Esophagus (tissue), 2 donors: Measurements from ENCODE around the gene ZNF669. TPM values are rescaled to one million over a fixed set of nuclear protein-coding genes. Genes with fewer than 3 reads are reported as not detected.

Source experiments
- H3K27ac ChIP-seq, 2 donors: one replicate each; pipeline ENCODE4 v1.5.1; 2013; ENCODE audit warnings: low read depth in 2 of 2, mild to moderate bottlenecking in 2 of 2, inconsistent platforms in 1 of 2, low read length in 1 of 2, moderate library complexity in 1 of 2
- H3K27me3 ChIP-seq, 2 donors: one replicate each; pipeline ENCODE4 v1.6.1; 2013; ENCODE audit warnings: low read length in 2 of 2, control low read depth in 1 of 2, mild to moderate bottlenecking in 1 of 2; ENCODE audit not compliant: insufficient read depth in 2 of 2, control insufficient read depth in 1 of 2
- H3K36me3 ChIP-seq, 2 donors: one replicate each; pipeline ENCODE4 v1.6.1; 2013; ENCODE audit warnings: low read length in 1 of 2; ENCODE audit not compliant: control insufficient read depth in 2 of 2, insufficient read depth in 2 of 2
- H3K4me1 ChIP-seq, 2 donors: one replicate each; pipeline ENCODE4 v1.6.1; 2013; ENCODE audit warnings: low read length in 1 of 2; ENCODE audit not compliant: control insufficient read depth in 2 of 2, insufficient read depth in 2 of 2
- H3K4me3 ChIP-seq, 2 donors: one replicate each; pipeline ENCODE4 v1.5.1; 2013; ENCODE audit warnings: low read length in 2 of 2, mild to moderate bottlenecking in 2 of 2, low read depth in 1 of 2, moderate library complexity in 1 of 2
- H3K9me3 ChIP-seq, 2 donors: one replicate each; pipeline ENCODE4 v1.6.1; 2013; ENCODE audit warnings: mild to moderate bottlenecking in 2 of 2, low read depth in 1 of 2, low read length in 1 of 2, moderate library complexity in 1 of 2; ENCODE audit not compliant: control insufficient read depth in 2 of 2, insufficient read depth in 1 of 2
- WGBS, 2 donors: extraction: QIAGEN DNeasy Blood & Tissue Kit; methylation state at CpG; one replicate each; pipeline ENCODE4 v1.1.7; 2013; 5-methylcytosine and 5-hydroxymethylcytosine counted together
- polyA plus RNA-seq, 2 donors: library from polyadenylated mRNA; stranded (reverse); fragments of 200-250 nt; gene quantifications; one replicate each; pipeline ENCODE4 v1.2.3, GENCODE V29; 2013
- donor health status: healthy with polysubstance abuse.
- donor health status: Bipolar disorder and iron deficiency.

The ZNF669 gene
- polyA plus RNA-seq, 2 donors: 1.7 to 2.0 TPM

DNA sequence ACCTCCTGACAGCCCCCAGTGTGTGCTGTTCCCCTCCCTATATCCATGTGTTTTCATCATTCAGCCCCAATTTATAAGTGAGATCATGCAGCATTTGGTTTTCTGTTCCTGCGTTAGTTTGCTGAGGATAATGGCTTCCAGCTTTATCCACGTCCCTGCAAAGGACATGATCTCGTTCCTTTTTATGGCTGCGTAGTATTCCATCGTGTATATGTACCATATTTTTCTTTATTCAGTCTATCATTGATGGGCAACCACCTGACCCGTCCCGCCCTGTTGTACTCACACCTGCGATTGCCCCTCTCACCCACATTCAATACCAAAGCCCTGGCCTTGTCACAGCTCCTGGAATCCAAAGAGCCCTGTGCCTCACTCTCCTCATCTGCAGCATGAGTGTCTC is 19.4 kb downstream of the ZNF669 start:
- 95% methylated on average over 8 of the region's 8 CpGs for WGBS, 2 donors
- Histone ChIP-seq H3K4me3 (no peak overlapping the region), H3K27ac (no peak overlapping the region), H3K9me3 (peaks cover 0 to 2% of the 10 kb centered on the region in 2 donors), H3K4me1 (no peaks in the 10 kb centered on the region), H3K36me3 (no peaks in the 10 kb centered on the region), H3K27me3 (no peaks in the 10 kb centered on the region)

DNA sequence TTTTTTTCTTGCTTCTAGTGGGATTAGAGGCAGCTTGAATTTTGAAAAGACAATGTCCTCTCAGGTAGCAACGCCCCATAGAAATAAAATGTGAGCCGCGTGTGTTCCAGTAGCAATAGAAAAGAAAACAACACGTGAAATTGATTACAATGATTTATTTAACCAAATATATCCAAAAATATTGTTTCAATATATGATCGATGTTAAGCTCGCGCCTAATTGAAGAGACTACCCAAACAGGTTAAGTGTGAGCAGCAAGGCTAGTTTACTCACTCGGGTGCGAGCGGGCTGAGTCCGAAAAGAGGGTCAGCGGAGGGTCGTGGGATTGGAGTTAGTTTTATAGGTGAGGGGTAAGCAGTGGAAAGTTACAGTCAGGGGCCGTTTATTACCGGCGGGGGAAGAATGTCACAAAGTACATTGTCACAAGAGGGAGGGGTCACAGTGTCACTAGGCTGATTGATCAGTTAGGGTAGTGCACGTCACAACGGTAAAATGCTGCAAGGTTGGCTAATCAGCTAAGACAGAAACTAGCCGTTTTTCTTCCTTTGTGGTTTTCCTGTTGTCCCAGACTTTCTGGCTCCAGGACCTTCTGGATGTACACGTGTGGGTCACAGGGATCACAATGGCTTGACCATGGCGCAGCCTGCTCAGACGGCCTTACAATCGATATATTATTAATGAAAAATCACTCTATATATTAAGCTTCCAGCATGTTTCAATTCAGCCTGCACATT is 24.8 kb downstream of the ZNF669 start:
- Histone ChIP-seq H3K4me3 (peak overlapping the region; percentile 8 to 90), H3K36me3 (no peaks in the 10 kb centered on the region), H3K4me1 (peaks cover 0 to 2% of the 10 kb centered on the region in 2 donors), H3K27ac (no peak overlapping the region), H3K27me3 (no peaks in the 10 kb centered on the region), H3K9me3 (no peaks in the 10 kb centered on the region)
- 40 to 55% methylated on average over 23 of the region's 23 CpGs for WGBS, 2 donors

DNA sequence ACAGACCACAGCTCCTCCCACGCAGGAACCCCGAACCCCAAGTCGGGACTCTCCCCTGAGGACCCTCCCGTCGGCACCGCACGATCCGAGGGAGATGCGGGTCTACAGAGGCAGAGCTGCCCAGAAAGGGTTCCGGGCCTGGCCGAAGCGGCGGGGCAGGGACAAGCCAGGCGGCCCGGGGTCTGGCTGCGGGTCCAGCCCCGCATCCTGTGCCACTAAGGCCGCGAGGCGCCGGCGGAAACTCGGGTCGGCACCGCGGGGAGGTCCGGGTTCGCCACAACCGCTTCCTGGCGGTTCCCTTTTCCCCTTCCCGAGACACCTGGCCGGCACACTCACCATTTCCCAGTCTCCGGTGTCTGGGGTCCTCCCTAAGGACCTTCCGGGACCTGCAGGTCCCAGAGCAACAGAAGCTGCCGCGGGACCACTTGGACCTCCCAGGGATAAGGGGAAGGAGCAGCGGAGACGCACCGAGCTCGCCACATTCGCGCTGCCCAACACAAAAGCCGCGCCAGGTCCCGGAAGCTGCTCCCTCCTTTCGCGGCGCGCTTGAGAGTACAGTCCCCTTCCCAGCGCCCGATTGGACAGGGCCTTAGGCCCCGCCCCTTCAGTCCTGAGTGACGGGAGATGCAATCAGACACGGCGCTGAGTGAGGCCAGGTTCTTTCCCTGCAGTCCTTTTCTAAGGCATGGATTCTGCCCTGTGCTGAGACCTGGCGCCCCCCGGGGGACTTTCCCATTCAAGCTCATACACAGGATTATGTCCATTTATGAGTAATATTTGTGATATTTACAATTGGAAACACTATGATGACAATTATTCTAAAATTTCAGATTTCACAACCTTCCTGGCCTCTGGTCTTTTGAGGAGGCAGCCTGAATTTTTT is 25.7 kb downstream of the ZNF669 start, which contains the start of gene ZNF670:
Gene ZNF670, minus strand, starts transcription at position 554 of the 883 bp plus-strand sequence. Its CDS starts 215 bp downstream, at position 339.
- Histone ChIP-seq H3K27ac (peak within 1 kb of the TSS; percentile 75 to 87), H3K4me1 (peaks cover 0 to 2% of the 10 kb centered on the region in 2 donors), H3K36me3 (no peaks in the 10 kb centered on the region), H3K9me3 (no peaks in the 10 kb centered on the region), H3K27me3 (no peaks in the 10 kb centered on the region), H3K4me3 (peak within 1 kb of the TSS; percentile 83 to 90)
- 0% methylated on average over 47 to 57 of the region's 57 CpGs for WGBS, 2 donors

DNA sequence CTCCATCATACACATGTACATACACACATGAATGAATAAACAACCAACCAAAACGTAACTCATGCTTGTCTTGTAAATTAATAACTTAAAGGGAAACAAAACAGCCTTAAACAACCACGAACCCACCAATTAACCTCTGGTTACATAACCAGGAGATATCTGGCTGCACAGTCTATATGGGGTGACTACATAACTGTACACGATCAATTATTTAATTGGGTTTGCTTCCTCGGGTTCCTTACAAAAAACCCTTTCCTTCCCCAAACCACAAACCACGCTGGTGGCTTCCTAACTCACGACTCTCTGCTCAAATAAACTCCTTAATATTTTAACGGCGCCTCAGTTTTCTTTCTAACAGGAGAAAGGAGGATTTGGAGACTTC is 26.3 kb downstream of the ZNF669 start:
- H3K27me3 ChIP-seq: no peaks in the 10 kb centered on the region
- H3K4me1 ChIP-seq: peaks cover 0 to 2% of the 10 kb centered on the region in 2 donors
- peak overlapping the region; percentile 75 to 87 for H3K27ac ChIP-seq
- 0 to 1% methylated on average over 8 of the region's 8 CpGs for WGBS, 2 donors
- H3K4me3 ChIP-seq: peak overlapping the region; percentile 83 to 90
- H3K9me3 ChIP-seq: no peaks in the 10 kb centered on the region
- H3K36me3 ChIP-seq: no peaks in the 10 kb centered on the region

DNA sequence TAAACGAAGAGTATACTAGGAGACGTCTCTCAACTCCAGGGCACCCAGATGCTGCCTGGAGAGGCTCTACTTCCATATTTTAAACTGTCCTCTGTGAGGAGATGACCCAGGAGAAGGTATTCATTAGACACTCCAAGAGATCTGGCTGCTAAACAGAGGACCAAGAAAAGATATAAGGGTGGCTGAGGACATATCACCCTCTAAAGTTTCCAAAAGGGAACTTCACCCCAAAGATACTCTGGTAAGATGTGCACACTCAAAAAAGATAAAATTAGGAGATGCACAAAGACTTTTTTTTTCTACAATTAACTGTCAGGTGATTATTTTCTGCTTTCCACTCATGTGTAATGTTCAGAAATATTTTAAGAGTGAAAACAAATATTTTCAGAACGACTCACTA is 26.9 kb downstream of the ZNF669 start:
- Histone ChIP-seq H3K9me3 (no peaks in the 10 kb centered on the region), H3K27me3 (no peaks in the 10 kb centered on the region), H3K36me3 (no peaks in the 10 kb centered on the region), H3K4me3 (no peak overlapping the region), H3K4me1 (peaks cover 0 to 2% of the 10 kb centered on the region in 2 donors), H3K27ac (no peak overlapping the region)
- 67 to 71% methylated on average over 3 of the region's 3 CpGs for WGBS, 2 donors

DNA sequence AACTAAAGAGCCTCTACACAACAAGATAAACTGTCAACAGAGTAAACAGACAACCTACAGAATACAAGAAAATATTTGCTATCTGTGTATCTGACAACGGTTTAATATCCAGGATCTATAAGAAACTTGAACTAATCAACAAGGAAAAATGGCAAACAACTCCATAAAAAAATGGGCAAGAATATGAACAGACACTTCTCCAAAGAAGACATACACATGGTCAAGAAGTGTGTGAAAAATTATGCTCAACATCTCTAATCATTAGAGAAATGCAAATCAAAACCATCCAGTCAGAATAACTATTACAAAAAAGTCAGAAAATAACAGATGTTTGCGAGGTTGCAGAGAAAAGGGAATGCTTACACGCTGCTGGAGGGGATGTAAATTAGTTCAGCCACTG is 33.5 kb downstream of the ZNF669 start:
- Histone ChIP-seq H3K27ac (no peak overlapping the region), H3K27me3 (no peaks in the 10 kb centered on the region), H3K4me1 (no peaks in the 10 kb centered on the region), H3K36me3 (no peaks in the 10 kb centered on the region), H3K4me3 (no peak overlapping the region), H3K9me3 (peaks cover 0 to 3% of the 10 kb centered on the region in 2 donors)
- 84 to 85% methylated on average over 3 of the region's 3 CpGs for WGBS, 2 donors

DNA sequence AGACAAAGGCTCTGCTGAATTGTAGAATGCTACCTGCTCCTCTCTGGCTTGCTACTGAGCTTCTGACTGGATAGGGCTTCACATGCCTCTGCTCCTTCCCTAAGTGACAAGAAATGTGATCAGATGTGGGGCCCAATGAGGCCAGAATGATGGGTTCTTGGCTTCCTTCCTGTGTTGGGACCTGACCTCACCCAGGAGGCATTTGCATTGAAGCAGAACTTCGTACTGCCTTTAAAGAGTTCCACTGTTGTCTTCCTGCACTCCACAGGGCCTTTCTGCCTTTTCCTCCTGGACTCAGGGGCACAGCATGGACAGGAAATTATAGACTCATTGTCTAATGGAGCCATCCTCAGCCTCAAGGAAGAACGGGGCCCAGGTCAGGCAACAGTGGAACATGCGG is 39.9 kb downstream of the ZNF669 start:
- 89% methylated on average over 3 of the region's 3 CpGs for WGBS, 2 donors
- H3K4me3 ChIP-seq: no peak overlapping the region
- H3K36me3 ChIP-seq: no peaks in the 10 kb centered on the region
- no peaks in the 10 kb centered on the region for H3K27me3 ChIP-seq
- H3K9me3 ChIP-seq: peaks cover 3 to 6% of the 10 kb centered on the region in 2 donors
- H3K4me1 ChIP-seq: no peaks in the 10 kb centered on the region
- H3K27ac ChIP-seq: no peak overlapping the region

DNA sequence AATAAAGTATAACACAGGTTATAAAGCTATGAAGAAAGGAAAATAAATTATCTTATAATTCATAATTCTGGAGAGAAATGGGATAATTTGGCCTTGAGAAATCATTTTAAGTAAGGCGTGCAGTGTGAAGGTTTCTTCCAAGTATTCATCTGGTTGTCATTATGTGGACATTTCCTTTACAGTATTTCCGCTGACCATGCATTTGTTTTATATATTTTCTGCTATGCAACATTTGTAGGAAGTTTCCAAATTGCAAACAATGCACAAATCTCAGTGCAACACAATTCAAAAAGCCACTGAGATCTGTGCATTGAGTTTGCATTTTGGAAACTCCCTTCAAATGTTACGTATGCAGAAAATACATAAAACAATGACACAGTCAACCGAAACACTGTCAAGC is 43.4 kb downstream of the ZNF669 start:
- H3K9me3 ChIP-seq: peaks cover 0 to 6% of the 10 kb centered on the region in 2 donors
- WGBS, 2 donors: 89 to 91% methylated on average over 4 of the region's 4 CpGs

DNA sequence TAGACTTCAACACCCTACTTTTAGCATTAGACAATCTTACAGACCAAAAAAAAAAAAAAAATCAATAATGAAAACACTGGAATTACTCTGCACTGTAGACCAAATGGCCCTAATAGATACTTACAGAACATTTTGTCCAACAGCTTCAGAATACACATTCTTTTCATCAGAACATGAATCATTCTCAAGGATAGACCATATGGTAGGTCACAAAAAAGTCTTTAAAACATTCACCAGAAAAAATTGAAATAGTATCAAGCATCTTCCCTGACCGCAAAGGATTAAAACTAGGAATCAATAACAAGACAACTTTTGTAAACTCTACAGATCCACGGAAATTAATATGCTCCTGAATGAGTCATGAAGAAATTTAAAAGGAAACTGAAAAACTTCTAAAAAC is 48.1 kb downstream of the ZNF669 start:
- no peaks in the 10 kb centered on the region for H3K27me3 ChIP-seq
- H3K4me3 ChIP-seq: no peak overlapping the region
- H3K36me3 ChIP-seq: no peaks in the 10 kb centered on the region
- H3K27ac ChIP-seq: no peak overlapping the region
- peaks cover 4 to 15% of the 10 kb centered on the region in 2 donors for H3K9me3 ChIP-seq
- WGBS, 2 donors: 81 to 84% methylated on average over 2 of the region's 2 CpGs
- no peaks in the 10 kb centered on the region for H3K4me1 ChIP-seq

More for the DNA sequence above, 43.4 kb downstream of the ZNF669 start:
- H3K4me3 ChIP-seq: no peak overlapping the region
- no peaks in the 10 kb centered on the region for H3K36me3 ChIP-seq
- no peaks in the 10 kb centered on the region for H3K27me3 ChIP-seq
- no peak overlapping the region for H3K27ac ChIP-seq
- H3K4me1 ChIP-seq: no peaks in the 10 kb centered on the region
